A549 (cell line): Measurements from ENCODE around the gene DGKH. TPM values are rescaled to one million over a fixed set of nuclear protein-coding genes. Genes with fewer than 3 reads are reported as not detected.

Experiments
- ATAC-seq, 2 experiments: fragments of 200-7000 bp in 1 of 2; fragments of >200 bp in 1 of 2; cut with Nextera tagmentation in 1 of 2; cut with Tn5 transposase in 1 of 2; 3 replicates each; pipeline versions ENCODE4 v1.8.0 to v1.9.1; 2018 to 2020; ENCODE audit warnings: mild to moderate bottlenecking in 1 of 2, moderate library complexity in 1 of 2
- CTCF ChIA-PET: fragments of 300-600 bp; sonication (Branson Sonifier 250); formaldehyde crosslinking; extraction: SDS; loops from one replicate; lab custom pipeline; 2021; ENCODE audit warnings: antibody characterized with exemption, inconsistent platforms; lab: Yijun Ruan, JAX
- POLR2A ChIA-PET: fragments of 350-600 bp; formaldehyde crosslinking; extraction: SDS; loops from one replicate; lab custom pipeline; 2021; ENCODE audit warnings: antibody characterized with exemption, inconsistent platforms; lab: Yijun Ruan, JAX
- DNase-seq, 2 experiments: peaks; one replicate each; pipeline versions ENCODE4 v3.0.0 to v3.0.0-alpha.2; 2011 to 2016; ENCODE audit warnings: low read depth in 1 of 2, low spot score in 1 of 2
- FAIRE-seq: peaks from 2 replicates; lab custom pipeline; 2011; peaks lifted over from hg19 to GRCh38; lab: Jason Lieb, UNC
- H3K27ac ChIP-seq, 2 experiments: fragments of >200 bp; sonication (Bioruptor Twin); formaldehyde crosslinking; 3 replicates each; pipeline ENCODE4 v1.5.1; 2016 to 2017
- H3K4me1 ChIP-seq: fragments of >200 bp; sonication (Bioruptor Twin); formaldehyde crosslinking; 3 replicates; pipeline ENCODE4 v1.6.1; 2016
- H3K4me2 ChIP-seq: fragments of >200 bp; sonication (Bioruptor Twin); formaldehyde crosslinking; 3 replicates; pipeline ENCODE4 v1.6.1; 2016
- H3K4me3 ChIP-seq: fragments of >200 bp; sonication (Bioruptor Twin); formaldehyde crosslinking; 3 replicates; pipeline ENCODE4 v1.5.1; 2016
- H3K9me3 ChIP-seq: fragments of >200 bp; sonication (Bioruptor Twin); formaldehyde crosslinking; 3 replicates; pipeline ENCODE4 v1.6.1; 2016
- BCL3 ChIP-seq: fragments of >200 bp; sonication (Bioruptor Twin); formaldehyde crosslinking; IDR thresholded peaks from 3 replicates; pipeline ENCODE4 v1.6.1; 2016
- BHLHE40 ChIP-seq: IDR thresholded peaks from 2 replicates; pipeline ENCODE4 v1.6.1; 2012; ENCODE audit warnings: low read depth, low read length, inconsistent platforms
- E2F6 ChIP-seq: IDR thresholded peaks from 2 replicates; pipeline ENCODE4 v1.6.1; 2012; ENCODE audit warnings: low read depth, borderline replicate concordance
- FOSB ChIP-seq: fragments of 250-450 bp; sonication (Bioruptor Pico); IDR thresholded peaks from 2 replicates; pipeline ENCODE4 v1.5.0; 2020; ENCODE audit warnings: mild to moderate bottlenecking, moderate library complexity
- GATA3 ChIP-seq: IDR thresholded peaks from 2 replicates; pipeline ENCODE4 v1.6.1; 2012; ENCODE audit warnings: borderline replicate concordance
- HOXB13 ChIP-seq: fragments of 250-450 bp; sonication (Bioruptor Pico); IDR thresholded peaks from 2 replicates; pipeline ENCODE4 v1.5.0; 2020; ENCODE audit warnings: low read depth, mild to moderate bottlenecking, moderate library complexity
- JUNB ChIP-seq: fragments of >200 bp; sonication (Bioruptor Twin); formaldehyde crosslinking; IDR thresholded peaks from 2 replicates; pipeline ENCODE4 v1.6.1; 2016
- KDM1A ChIP-seq: fragments of 200-600 bp; sonication (generic); IDR thresholded peaks from 2 replicates; pipeline ENCODE4 v1.6.1; 2016; ENCODE audit warnings: low read depth, mild to moderate bottlenecking
- KDM5A ChIP-seq: fragments of 200-600 bp; sonication (generic); IDR thresholded peaks from 2 replicates; pipeline ENCODE4 v1.6.1; 2016; ENCODE audit warnings: antibody characterized with exemption, mild to moderate bottlenecking
- MAX ChIP-seq: IDR thresholded peaks from 2 replicates; pipeline ENCODE4 v1.6.1; 2012
- MAZ ChIP-seq: fragments of 150-350 bp; IDR thresholded peaks from 2 replicates; pipeline ENCODE4 v1.6.1; 2014; ENCODE audit warnings: antibody characterized with exemption, low read depth, low read length, borderline replicate concordance
- NFE2L2 ChIP-seq: fragments of 150-350 bp; conservative IDR thresholded peaks from 2 replicates; pipeline ENCODE4 v1.6.1; 2014; ENCODE audit warnings: low read length
- NR3C1 ChIP-seq: fragments of >200 bp; sonication (Bioruptor Twin); formaldehyde crosslinking; IDR thresholded peaks from 3 replicates; pipeline ENCODE4 v1.6.1; 2017
- RAD21 ChIP-seq, 2 experiments: fragments of >200 bp in 1 of 2; sonication (Bioruptor Twin) in 1 of 2; formaldehyde crosslinking in 1 of 2; IDR thresholded peaks in 1 of 2; conservative IDR thresholded peaks in 1 of 2; 2 replicates in 1 of 2; 3 replicates in 1 of 2; pipeline ENCODE4 v1.6.1; 2012 to 2018; ENCODE audit warnings: inconsistent platforms in 1 of 2
- REST ChIP-seq: fragments of 200-600 bp; sonication (generic); IDR thresholded peaks from 2 replicates; pipeline ENCODE4 v1.6.1; 2016; ENCODE audit warnings: antibody characterized with exemption, mild to moderate bottlenecking, moderate library complexity
- USF2 ChIP-seq: fragments of 450-650 bp; IDR thresholded peaks from 2 replicates; pipeline ENCODE4 v1.6.1; 2014; ENCODE audit warnings: antibody characterized with exemption
- WGBS: methylation state at CpG from one replicate; pipeline ENCODE4 v1.1.6; 2017; ENCODE audit errors: missing lambda C conversion rate; 5-methylcytosine and 5-hydroxymethylcytosine counted together
- polyA plus RNA-seq, 4 experiments: library from polyadenylated mRNA; depleted of rRNA in 3 of 4; stranded (reverse); fragments of >200 nt; fragmentation: RNase III in 1 of 4; extraction: RNeasy Plus Mini Kit Qiagen cat#74134 plus additional on column Dnase treatment in 1 of 4; gene quantifications; 2 replicates in 3 of 4; 3 replicates in 1 of 4; pipeline ENCODE4 v1.2.3, GENCODE V29; 2011 to 2017

DGKH gene
- polyA plus RNA-seq, 2 of the 4 experiments (the other 2 are of a cell fraction): 3.8 to 6.7 TPM

- Histone ChIP-seq H3K4me3 (no peak overlapping the region), H3K4me2 (no peak overlapping the region), H3K27ac (no peak overlapping the region), H3K4me1 (peaks cover 12% of the 10 kb centered on the region; the same call in 2 of the 3 replicates), H3K9me3 (no peaks in the 10 kb centered on the region)
- no peak for TF ChIP-seq MAX
- TF ChIP-seq KDM1A: peak; percentile 70; the same call in 1 of the 2 replicates
- ATAC-seq (no peak), DNase-seq (no peak), FAIRE-seq (no peak)
- POLR2A ChIA-PET: no interaction called here
- WGBS: 98% methylated on average over 4 of the region's 4 CpGs
- CTCF ChIA-PET: no interaction called here
Measured at GRCh38 chr13:42275506-42275905, 227.1 kb downstream of the DGKH start.

GRCh38 chr13:42276683-42277082 is 228.2 kb downstream of the DGKH start:
- H3K27ac ChIP-seq: no peak overlapping the region
- WGBS: 97% methylated on average over 3 of the region's 3 CpGs
- ChIA-PET CTCF (no interaction called here), POLR2A (no interaction called here)
- peaks cover 8% of the 10 kb centered on the region; the same call in 2 of the 3 replicates for H3K4me1 ChIP-seq
- no peaks in the 10 kb centered on the region for H3K9me3 ChIP-seq
- H3K4me2 ChIP-seq: no peak overlapping the region
- DNase-seq (no peak), FAIRE-seq (no peak)
- H3K4me3 ChIP-seq: no peak overlapping the region
- TF ChIP-seq BHLHE40 (no peak), FOSB (no peak), JUNB (no peak), GATA3 (no peak), HOXB13 (CRISPR knock-in tag) (no peak), NFE2L2 (no peak), BCL3 (no peak), NR3C1 (no peak), USF2 (no peak), MAZ (no peak), REST (no peak)
- TF ChIP-seq, all 56 proteins: peak for 0
- no peak for ATAC-seq

- ATAC-seq (no peak), DNase-seq (no peak), FAIRE-seq (no peak)
- no peaks in the 10 kb centered on the region for H3K9me3 ChIP-seq
- no peak overlapping the region for H3K27ac ChIP-seq
- H3K4me1 ChIP-seq: peaks cover 10% of the 10 kb centered on the region; the same call in 2 of the 3 replicates
- no peak overlapping the region for H3K4me2 ChIP-seq
- CTCF ChIA-PET: no interaction called here
- POLR2A ChIA-PET: no interaction called here
- TF ChIP-seq KDM5A (no peak), RAD21 (conservative IDR thresholded peaks at IDR 0.05 in 1 of 2, IDR thresholded peaks at IDR 0.05 in 1 of 2) (no peak), MAZ (no peak), BHLHE40 (no peak), E2F6 (no peak), USF2 (no peak)
- H3K4me3 ChIP-seq: no peak overlapping the region
- WGBS: 88% methylated on average over 7 of the region's 7 CpGs
Measured at GRCh38 chr13:42277618-42278276, 229.3 kb downstream of the DGKH start.
